ENCODE data around the gene TBC1D16.

TBC1D16 gene

DNA sequence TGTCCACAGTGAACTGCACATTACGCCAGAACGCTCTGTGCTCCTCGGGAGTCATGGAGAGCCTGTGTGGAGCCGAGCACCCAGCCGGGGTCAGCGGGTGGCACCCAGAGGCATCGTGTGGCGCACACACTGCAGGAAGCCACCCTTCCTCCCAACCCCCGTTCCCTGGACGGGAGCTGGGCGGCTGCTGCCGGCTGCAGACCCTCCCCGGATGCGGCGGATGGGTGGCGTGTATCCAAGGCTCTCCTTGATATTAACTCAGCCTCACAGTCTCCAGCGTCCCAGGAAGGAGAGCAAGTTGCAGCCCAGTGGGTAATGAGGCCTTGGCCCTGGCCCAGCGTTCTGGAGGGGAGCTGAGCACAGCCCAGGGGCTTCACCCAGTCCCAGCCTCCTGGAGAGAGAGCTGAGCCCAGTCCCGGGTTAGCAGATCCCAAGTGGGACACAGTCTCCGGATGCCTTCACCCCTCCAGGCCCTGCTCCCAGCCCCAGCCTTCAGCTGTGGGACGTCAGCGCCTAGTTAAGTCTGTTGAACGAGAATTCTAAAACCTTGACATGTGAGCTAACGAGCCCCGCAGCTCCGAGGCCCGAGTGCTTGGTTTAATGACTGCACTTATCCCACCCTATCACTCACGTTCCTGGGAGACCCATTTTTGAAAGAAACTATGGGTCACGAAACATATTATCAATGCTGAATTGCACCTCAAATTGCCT is 86.6 kb downstream of the TBC1D16 start:
- DNase-seq, result no peak

DNA sequence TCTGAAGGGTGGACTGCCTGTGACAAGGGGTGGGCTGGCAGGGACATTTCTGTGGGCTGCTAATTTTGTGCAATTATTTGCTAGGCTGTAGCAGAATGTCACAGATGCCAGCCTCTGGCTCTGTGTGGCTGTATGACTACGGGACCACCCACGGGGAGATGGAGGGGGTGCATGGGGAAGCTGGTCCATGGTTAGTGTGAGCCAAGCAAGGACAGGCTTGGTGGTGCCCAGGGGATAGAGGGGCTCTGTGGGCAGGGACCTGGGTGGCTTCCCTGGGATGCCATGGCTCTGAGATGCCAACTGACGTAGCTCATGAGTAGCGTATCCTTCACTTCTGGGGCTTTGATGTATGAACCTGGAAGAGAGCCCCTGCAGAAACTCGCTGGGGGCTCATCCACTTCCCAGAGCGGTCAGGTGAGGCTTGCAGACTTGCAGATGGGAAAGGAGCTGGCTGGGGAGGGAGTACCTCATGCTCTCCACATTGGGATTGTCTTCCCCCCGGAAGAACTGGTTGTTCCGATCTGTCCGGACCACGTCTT is 87.2 kb downstream of the TBC1D16 start:
- DNase-seq, result no peak

DNA sequence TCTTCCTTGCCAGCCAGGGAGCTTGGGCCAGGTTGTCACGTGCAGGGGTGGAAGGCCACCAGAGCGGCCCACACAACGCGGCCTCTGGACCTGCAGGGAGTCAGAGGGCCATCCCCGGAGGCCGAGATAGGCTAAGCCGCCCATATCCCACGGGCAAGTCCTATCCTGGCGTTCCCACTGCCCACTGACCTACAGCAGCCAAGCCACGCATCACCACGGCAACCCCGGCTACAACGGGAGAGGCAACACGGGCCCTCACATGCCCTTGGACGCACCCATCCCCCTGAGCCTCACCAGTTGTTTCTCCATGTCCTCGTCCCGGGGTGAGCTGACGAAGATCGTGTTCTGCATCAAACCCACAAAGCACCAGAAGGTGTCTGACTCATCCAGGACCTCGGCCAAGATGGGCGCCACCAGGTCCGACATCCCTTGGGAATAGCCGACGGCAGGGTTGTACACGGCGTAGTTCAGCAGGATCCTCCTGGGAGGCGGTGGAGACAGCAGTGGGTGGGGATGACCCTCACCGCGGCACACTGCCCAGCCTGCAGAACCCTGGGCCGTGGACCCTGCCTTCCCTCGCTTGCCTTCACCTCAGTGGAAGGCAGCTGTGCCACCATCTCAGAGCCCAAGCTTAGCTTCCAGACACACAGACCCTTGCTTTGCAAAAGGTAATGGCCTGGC is 88.2 kb downstream of the TBC1D16 start:
- DNase-seq, result no peak

DNA sequence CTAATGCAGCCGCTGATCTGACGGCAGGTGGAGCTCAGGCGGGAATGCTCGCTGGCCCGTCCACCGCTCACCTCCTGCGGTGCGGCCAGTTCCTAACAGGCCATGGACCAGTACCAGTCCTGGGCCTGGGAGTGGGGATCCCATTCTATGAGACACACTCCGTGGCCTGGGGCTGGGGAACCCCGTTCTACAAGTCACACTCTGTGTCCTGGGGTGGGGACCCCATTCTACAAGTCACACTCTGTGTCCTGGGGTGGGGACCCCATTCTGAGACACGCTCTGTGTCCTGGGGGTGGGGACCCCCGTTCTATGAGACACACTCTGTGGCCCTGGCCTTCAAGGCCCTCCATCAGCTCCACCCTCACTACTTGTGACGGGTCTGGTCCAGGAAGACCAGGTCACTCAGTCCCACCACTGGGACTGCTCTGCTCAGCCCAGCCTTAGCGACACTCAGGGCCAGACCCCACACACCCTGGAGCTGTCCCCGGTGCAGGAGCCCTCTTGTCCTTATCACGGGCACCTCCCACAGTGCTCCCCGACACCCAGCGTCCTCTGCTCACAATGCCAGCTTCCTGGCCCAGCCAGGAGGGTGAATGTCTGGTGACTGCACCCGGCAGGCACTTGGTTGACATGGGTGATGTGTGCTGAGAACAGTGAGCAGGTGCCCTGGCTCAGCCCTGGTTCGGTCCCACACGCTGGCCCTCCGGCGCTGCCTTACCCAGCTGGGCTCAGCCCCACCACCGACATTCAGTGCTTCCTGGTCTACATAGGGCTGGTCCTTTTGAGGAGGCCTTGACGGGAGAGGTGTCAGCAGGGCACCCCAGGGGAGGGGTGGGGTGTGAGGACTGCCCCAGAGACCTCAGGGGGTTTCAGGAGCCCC is 89.1 kb downstream of the TBC1D16 start:
- DNase-seq, result no peak

DNA sequence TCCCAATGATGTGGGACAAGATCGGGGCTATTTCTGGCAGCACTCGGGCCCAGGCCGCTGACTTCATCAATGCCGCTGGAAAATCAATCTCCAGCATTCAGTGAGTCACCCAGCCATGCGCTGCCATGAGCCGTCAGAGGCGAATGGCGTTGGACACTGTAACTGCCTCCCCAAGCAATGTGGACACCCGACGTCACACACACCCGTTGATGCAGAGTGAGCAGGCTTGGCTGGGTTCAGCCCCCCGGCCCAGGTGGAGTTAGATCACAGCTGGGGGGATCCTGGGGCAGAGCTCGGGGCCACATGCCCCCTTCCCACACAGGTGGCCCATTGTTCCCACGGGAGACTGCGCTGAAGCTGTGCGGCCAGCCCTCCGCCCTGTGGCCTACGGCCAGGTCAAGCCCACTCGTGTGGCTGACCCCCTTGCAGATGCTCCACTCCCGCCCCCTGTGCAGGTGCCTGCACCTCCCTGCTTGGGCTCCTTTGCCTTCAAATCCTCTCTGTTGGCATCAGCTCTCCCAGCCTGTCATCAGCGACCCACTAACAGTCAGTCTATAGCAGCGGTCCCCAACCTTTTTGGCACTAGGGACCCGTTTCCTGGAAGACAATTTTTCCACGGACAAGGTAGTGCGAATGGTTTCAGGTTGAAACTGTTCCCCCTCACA is 89.9 kb downstream of the TBC1D16 start:
- no peak for DNase-seq

DNA sequence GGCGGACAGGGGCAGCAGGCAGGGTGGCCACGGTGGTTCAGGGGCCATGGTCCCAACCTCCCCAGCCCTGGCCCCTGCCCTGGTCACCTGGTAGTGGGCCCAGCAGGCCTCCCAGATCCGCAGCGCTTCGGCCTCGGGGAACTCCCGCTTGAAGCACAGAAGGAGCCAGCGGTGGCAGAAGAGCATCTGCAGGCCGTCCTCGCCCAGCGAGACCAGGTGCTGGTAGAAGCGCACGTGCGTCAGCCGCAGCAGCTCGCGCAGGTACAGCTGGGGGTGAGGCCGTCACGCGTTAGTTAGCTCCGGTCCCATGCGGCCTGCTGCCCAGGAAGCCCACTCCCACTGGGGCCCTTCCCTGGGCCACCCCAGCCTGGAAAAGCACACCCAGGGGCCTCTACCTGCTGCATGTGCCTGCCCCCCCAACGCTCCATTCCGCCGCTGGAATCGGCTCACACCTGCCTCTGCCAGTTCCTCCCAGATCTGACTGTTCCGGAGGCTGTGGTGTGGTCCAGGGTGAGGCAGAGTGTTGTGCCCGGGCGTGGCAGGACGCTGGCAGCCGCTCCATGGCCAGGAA is 90.8 kb downstream of the TBC1D16 start:
- no peak for DNase-seq

DNA sequence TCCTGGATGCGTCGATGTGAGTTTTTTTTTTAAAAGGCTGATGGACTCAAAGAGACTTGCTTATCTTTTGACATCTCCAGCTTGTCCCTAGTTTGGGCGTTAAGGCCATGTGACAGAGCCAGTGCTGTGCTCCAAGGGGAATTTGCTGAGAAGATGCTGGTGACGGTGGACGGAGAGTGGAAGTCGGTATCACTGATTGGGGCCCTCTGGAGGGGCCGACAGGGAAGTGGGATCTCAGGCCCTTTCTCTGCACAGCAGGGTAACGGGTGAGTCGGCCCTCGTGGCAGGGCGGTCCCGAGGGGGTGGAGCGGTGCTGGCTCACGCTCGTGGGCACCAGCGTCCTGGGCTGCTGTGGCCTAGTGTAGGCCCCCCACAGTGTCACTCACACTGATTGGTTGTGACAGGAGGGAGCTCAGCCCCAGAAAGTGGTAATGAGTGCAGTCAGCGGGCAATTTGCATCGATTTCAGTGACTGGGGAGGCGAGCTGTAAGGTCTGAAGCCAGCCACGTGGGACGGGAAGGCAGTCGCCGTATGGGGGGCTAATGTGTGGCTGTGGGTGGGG is 91.3 kb downstream of the TBC1D16 start:
- DNase-seq, result no peak

DNA sequence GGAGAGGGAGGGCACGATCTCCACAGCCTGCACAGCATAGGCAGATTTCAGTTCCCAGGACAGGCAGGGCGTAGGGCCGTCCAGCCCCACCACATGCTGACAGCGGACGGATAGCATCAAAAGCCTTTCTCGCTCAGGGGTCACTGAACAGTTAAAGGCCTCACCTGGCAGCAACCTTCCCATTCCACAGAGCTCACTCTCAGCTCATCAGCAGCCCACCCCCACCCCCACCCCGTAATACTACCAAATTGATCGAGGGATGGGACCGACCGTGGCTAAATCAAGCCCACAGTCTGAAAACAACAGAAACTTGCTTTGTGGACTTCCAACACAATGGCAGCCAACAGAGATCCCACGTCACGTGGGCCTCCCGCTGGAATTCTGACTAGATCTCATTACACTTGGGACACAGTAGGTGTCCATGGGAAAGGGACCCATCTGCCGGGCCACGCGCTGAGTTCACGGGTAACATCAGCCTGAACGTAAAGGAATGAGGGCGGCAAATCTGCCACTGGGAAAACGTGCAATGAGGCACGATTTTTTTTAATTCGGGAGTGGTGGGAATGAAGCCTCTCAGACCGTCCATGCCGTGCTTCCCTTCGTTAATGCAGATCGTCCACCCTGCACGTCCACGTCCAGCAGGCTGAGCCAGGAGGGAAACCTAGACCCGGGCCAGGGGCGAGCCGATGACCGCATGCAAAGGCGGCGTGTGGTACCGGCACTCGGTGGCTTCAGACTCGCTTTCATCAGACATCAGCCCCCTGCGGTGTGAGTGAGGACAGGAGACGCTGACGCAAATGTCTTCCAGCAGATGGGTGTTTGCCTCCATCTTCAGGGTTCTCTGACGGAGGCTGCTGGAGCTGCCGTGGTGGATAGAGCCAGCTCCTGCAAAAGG is 92.1 kb downstream of the TBC1D16 start:
- DNase-seq, result no peak

DNA sequence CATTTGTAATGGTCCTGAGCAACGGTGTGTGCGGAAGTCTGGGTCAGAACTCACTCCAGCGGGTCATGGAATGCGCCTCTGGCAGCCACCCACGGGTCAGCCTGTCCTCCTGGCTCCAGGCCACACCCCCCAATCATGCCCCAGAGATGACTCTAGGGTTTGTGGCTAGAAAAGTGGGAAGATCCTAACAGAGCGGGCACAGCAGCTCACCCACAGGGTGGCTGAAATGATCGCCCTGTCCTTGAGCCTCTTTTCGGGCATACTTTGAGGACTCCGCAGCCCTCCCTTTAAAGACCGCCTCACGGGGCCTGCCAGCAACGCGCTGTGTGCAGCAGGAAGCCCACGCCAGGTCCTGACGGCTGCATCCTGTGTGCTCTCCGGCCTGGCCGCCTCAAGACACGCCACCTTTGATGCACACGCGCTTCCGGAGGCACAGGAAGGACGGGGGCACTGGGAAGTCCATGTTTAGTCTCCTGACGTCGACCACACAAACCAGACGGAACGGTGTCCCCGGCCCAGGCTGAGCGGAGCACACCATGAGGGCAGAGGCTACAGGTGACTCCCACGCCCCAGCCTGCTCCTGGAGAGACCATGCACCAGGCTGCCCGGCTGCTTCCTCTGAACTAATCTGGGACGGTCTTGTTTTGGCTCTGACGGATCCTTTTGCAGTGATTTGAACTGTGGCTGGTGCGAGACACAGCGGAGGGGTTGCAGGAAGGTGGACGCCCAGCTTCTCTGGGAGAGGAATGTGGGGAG is 92.9 kb downstream of the TBC1D16 start:
- peak; percentile 48 to 54 (median 53) for DNase-seq

DNA sequence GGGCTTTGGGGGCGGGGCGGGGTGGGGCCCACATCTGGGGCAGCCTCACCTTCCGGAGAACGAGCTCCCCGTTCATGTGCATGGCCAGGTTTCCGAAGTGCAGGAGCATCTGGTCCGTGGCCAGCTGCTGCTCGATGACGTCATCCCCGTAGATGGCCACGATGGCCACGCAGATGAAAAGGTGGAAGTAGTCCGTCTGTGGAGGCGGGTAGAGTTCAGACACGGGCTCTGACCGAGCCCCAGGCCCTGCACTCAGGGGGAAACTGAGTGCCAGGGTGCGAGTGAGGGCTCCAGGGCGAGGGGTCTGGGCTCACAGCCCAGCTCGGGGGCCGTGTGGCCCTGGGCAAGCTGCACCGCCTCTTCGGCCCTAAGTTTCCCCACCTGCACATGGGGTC is 93.7 kb downstream of the TBC1D16 start:
- DNase-seq, result no peak

DNA sequence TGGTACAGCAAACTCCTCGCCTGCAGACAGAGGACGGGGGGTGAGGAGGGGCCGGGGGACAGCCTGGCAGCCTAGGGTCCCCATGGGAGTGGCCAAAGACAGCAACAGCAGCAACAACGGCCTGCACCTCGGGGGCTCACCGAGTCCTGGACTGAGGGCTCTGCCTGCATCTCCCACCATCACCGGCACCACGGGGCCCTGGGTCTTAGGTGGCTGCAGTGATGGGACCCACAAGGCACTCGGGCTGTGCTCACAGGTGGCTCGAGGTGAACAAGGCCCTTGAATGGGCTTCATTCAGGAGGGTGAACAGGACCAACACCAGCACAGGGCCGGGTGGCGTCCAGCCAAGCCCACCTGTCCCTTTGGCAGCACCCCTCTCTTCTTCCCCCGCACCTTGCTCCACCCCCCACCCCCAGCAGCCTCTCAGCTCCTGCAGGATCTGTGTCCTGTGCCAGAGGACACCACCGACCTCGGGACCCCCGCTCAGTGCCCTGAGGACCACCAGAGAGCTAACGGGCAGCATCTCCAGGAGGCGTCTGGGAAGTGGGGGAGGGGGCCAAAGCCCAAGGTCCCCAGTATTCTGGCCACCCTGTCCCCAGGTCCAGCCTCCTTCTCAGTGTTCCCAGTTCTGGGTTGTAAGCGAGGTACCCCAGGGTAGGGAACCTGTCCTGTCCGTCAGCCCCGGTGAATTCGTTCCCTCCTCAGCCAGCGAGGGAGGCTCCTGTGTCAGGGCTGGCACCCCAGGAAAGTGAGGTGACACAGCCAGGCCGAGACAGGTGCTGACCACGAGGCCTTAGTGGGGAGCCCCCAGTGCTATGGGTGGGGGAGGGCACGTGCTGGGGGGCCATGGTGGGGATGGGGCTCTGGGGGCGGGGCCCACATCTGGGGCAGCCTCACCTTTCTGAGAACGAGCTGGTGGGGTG is 94.3 kb downstream of the TBC1D16 start:
- DNase-seq, result no peak

DNA sequence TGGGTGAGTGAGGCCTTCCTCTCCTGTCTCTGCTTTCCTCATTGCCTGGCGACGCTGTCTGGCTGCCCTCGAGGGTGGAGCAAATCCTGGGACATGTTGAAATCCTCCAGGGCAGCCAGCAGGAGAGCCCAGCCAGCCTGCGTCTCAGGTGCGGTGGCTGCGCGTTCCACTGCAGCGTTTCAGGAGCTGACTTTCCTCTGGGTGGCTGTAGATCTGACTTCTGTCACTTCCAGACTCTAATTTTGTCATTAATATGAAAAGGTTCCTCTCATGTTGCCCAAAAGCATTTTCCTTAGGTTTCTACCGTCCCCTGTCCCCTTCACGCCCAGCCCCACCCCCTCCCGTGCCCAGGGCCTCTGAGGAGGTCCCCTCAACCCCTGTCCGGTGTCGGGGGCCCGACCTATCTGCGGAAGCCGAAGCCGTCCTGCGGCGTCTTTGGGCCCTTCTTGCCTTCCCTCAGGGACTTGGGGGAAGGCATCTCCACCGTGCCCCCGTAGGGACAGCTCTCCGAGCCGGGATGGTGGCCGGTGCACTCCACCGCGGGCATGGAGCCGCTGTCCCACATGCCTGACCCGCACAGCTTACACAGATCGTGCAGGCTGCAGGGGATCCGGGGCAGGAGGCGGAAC is 95.1 kb downstream of the TBC1D16 start:
- no peak for DNase-seq

DNA sequence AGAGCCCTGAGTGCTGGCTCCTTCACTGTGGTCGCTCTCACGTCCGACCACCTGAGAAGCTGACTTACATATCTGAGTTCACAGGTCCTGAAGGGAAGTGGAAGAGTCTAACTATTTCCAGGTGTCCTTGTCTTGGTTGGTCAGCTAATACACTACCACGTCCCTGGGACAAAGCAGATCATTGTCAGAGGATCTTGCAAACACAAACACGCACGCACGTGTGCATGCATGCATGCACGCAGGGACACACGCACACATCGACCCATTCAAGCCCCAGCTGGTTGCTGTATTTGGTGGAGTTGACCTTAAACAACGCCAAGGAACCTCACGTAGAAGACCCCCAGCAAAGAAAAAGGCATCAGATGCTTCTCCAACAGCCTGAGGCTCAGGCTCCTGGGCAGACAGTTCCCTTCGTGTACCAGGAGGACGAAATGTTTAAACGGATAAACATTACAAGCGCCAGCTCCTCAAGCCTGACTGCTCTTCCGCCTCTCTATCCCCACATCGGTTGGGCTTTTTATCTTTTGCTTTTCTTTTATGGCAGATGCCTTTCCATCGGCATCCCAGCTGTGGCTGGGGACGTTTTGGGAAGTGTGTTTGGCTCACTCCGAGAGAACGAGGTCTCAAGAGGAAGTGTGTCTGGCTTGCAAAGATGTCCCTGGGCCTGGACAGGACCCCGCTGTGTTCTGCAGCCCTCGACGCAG is 95.8 kb downstream of the TBC1D16 start:
- DNase-seq, result no peak

DNA sequence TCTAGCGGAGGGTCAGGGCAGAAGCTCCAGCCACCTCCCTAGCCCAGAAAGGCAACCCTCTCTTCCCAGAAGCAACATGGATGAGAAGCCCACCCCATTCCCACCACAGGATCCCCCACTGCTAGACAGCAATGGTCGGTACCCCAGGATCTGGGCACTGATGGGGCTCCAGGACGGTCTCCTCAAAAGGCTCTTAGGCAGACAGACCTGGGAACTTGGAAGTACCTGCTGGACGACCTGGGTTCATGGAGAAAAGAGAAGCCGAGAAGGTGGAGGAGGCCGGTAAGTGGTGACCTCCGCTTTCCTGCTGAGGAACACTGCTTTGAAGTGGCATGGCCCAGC is 96.6 kb downstream of the TBC1D16 start:
- no peak for DNase-seq

DNA sequence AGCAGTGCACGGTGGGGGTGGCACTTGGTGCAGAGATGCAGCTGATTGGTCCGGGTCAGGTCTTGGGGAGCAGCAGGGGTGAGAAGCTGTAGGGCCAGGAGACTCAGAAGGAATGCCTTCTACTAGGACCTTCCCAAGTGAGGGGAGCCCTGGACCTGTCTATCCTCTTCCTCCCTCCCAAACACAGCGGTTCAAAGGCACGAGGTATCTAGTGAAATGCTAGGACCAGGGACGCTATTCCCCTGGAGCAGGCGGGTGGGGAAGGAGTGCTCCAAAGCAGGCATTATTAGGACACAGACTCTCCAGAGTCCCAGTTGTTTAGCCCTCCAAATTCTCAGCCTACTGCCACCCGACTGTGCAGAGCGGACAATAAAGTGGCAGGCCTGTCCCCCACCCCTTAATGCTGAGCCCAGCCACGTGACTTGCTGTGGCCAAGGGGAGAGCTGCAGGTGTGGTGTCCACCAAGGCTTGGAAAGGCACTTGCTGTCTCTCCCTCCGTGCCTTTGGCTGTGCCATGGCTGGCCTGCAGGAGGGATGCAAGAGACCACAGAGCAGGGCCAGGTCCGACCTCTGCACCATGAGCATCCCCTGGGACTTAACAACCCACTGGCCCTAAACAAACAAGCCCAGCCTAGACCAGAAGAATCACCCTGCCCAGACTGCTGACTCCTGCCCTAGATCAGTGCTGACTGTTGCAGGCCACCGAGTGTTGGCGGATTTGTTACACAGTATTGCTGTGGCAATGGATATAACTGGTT is 97.2 kb downstream of the TBC1D16 start:
- DNase-seq, result no peak

DNA sequence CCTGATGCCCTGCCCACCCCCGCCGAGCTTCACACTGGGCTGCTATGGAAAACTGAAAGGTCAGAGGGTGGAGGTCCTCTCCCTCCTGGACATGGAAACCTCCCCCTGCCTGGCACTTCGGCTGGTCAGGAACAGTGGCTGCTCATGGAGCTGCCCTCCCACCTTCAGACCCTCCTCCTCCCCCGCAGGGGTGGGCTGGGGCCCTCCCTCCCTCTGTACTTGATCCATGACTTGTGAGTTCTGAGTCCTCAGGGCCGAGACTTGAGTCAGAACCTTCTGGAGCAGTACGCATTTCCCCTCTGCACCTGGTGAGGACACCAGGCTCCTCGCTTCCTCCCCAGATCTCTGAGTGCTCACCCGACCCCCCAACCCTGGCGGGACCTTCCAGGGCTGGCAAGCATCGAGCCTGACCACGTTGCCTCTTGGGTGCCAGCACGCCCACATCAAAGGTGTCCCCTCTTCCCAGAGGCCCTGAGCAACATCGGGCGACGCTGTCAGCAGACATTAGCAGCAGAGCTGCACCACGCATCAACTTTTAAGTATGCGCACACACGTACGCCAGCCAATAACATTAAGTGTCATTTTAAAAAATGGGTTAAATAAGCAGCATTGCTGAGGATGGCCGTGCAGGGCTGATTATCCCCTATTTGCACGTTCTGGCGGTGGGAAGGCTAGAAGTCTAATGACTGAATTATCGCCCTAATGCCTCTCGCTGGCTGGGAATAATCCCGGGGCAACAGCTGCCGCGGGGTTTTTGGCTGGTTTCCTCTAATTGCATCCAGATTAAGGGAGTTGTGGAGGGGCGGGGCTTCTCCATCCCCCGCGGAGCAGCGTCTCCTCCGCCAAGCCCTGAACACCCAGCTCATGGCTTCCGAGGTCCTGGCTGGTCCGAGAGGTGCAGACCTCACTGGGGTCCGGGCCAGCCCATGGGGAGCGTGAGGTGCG is 98.0 kb downstream of the TBC1D16 start:
- DNase-seq, result no peak
